ENCODE measurements around the gene TGFBR1. TPM values are rescaled to one million over a fixed set of nuclear protein-coding genes. Genes with fewer than 3 reads are reported as not detected.

TGFBR1 gene
- total and polyA plus RNA-seq, 2 donors (not counting 3 experiments of a cell fraction or from before 2014, with no cell fraction given), result 5.8 to 18.6 TPM

DNA sequence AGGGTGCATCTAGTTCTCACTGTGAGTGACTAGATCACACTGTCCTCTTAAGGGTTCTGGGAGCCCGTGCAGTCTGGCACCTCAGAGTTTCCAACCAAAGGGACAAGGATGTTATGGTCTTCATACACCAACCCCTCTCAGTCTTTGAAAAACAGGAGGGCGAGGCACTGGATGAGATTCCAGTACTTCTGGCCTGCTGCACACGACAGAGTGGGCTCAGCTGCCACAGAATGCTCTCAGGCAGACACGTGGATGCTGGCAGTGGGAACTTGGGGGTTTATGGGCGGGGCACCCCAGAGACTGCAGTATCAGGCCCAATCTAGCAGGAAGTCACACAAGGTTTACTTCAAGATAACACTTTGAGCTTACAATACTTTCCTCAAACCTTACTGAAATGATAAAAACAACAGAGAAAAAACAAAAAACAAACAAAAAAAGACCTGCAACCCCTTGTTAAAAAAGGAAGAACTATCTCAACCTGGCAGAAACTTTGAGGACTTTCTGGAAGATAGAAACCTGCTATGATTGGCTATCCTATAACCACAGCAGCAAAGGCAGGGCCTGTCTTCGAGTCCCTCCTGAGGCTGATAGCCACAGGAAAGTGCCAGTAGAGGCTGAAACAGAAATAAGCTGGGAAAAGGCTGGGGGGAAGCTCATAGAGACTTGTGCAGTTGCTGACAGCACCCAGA lies 28.3 kb upstream of the TGFBR1 start:
- no peak overlapping the region for H2AFZ ChIP-seq (ENCODE audit: low read depth, low read length)
- ChIA-PET POLR2A (no interaction called here), CTCF (no interaction called here)
- no peaks in the 10 kb centered on the region for H3K36me3 ChIP-seq (ENCODE audit: control insufficient read depth in 2 of 2, extremely low read depth in 1 of 2, insufficient read depth in 2 of 2, low read length in 2 of 2)
- FAIRE-seq (no peak), DNase-seq (ENCODE audit: low read depth, low spot score) (no peak)
- intact Hi-C loops (cut with micrococcal nuclease), result no loop called here
- no peaks in the 10 kb centered on the region for H3K9me1 ChIP-seq (replicated peaks; ENCODE audit: control insufficient read depth, extremely low read depth, insufficient read depth, low read length)
- dilution Hi-C loops (cut with MboI; ENCODE audit: extremely low pct_ligation_motif_present, low sequenced_read_pairs), result no loop called here
- H3K9ac ChIP-seq (replicated peaks; ENCODE audit: extremely low read depth, insufficient read depth, low read length), result no peak overlapping the region
- no peak overlapping the region for H3K4me3 ChIP-seq (replicated peaks in 1 of 3; ENCODE audit: insufficient read depth in 1 of 3, low read depth in 1 of 3, low read length in 3 of 3)
- TF ChIP-seq POLR2AphosphoS5 (IDR thresholded peaks at IDR 0.05; ENCODE audit: insufficient read depth, low read depth, low read length), result no peak
- no peak for TF ChIP-seq POLR2A (IDR thresholded peaks at IDR 0.05; ENCODE audit: low read depth, low read length)
- TF ChIP-seq MYC (IDR thresholded peaks at IDR 0.05; ENCODE audit: low read depth, low read length), result no peak
- TF ChIP-seq JUN (IDR thresholded peaks at IDR 0.05; ENCODE audit: borderline replicate concordance, insufficient read depth, insufficient read length, low read depth), result no peak
- TF ChIP-seq EZH2 (IDR thresholded peaks at IDR 0.05; ENCODE audit: borderline replicate concordance, low read depth, low read length, severe bottlenecking), result no peak
- TF ChIP-seq GATA2 (IDR thresholded peaks at IDR 0.05; ENCODE audit: insufficient read depth, insufficient read length, low read depth, low read length), result no peak
- TF ChIP-seq, protein P1, sequence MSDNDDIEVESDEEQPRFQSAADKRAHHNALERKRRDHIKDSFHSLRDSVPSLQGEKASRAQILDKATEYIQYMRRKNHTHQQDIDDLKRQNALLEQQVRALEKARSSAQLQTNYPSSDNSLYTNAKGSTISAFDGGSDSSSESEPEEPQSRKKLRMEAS (IDR thresholded peaks at IDR 0.05; ENCODE audit: insufficient read depth, insufficient read length), result no peak
- TF ChIP-seq, protein P2, sequence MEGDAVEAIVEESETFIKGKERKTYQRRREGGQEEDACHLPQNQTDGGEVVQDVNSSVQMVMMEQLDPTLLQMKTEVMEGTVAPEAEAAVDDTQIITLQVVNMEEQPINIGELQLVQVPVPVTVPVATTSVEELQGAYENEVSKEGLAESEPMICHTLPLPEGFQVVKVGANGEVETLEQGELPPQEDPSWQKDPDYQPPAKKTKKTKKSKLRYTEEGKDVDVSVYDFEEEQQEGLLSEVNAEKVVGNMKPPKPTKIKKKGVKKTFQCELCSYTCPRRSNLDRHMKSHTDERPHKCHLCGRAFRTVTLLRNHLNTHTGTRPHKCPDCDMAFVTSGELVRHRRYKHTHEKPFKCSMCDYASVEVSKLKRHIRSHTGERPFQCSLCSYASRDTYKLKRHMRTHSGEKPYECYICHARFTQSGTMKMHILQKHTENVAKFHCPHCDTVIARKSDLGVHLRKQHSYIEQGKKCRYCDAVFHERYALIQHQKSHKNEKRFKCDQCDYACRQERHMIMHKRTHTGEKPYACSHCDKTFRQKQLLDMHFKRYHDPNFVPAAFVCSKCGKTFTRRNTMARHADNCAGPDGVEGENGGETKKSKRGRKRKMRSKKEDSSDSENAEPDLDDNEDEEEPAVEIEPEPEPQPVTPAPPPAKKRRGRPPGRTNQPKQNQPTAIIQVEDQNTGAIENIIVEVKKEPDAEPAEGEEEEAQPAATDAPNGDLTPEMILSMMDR (IDR thresholded peaks at IDR 0.05; ENCODE audit: extremely low read depth in 1 of 2, insufficient read depth in 1 of 2, low read depth in 1 of 2, low read length in 2 of 2), result no peak
- no peak for TF ChIP-seq FOS (IDR thresholded peaks at IDR 0.05; ENCODE audit: borderline replicate concordance, insufficient read depth, low read length)
- H3K4me2 ChIP-seq (ENCODE audit: insufficient read depth, low read length), result no peak overlapping the region
- BruUV-seq (replicated peaks), result no TSS peak
- H3K27me3 ChIP-seq (ENCODE audit: control insufficient read depth in 2 of 2, insufficient read depth in 2 of 2, low read length in 2 of 2), result no peaks in the 10 kb centered on the region
- no peak overlapping the region for H3K27ac ChIP-seq (ENCODE audit: insufficient read depth, low read depth, low read length)
- H3K4me1 ChIP-seq (ENCODE audit: control insufficient read depth, extremely low read depth, insufficient read depth, low read length), result no peaks in the 10 kb centered on the region
- no peaks in the 10 kb centered on the region for H4K20me1 ChIP-seq (replicated peaks; ENCODE audit: control insufficient read depth, extremely low read depth, insufficient read depth, low read length)
- H3K79me2 ChIP-seq (ENCODE audit: control insufficient read depth, insufficient read depth, low read length), result no peaks in the 10 kb centered on the region
- H3K9me3 ChIP-seq (replicated peaks; ENCODE audit: control insufficient read depth, insufficient read depth, low read length), result no peaks in the 10 kb centered on the region
